Neural cell (in vitro differentiated cells): ENCODE data around the gene CARD18.

Experiments
- EP300 ChIP-seq: fragments of 450-650 bp; conservative IDR thresholded peaks from 2 replicates; pipeline ENCODE4 v1.6.1; 2014; ENCODE audit warnings: antibody characterized with exemption, mild to moderate bottlenecking, moderate library complexity; ENCODE audit not compliant: poor library complexity, severe bottlenecking
- EZH2 ChIP-seq: fragments of 200-600, 300-800 bp; shearing (Covaris generic), sonication (generic); IDR thresholded peaks from 2 replicates; pipeline ENCODE4 v1.6.1; 2014; ENCODE audit warnings: antibody characterized with exemption, low read length, borderline replicate concordance, mild to moderate bottlenecking; ENCODE audit not compliant: insufficient read depth, poor library complexity, severe bottlenecking
- POLR2AphosphoS5 ChIP-seq: IDR thresholded peaks from 2 replicates; pipeline ENCODE4 v1.6.1; 2012
- SMC3 ChIP-seq: fragments of 450-650 bp; conservative IDR thresholded peaks from 2 replicates; pipeline ENCODE4 v1.6.1; 2014; ENCODE audit warnings: antibody characterized with exemption, mild to moderate bottlenecking, moderate library complexity; ENCODE audit not compliant: poor library complexity
- TAF1 ChIP-seq: IDR thresholded peaks from 2 replicates; pipeline ENCODE4 v1.6.1; 2012; ENCODE audit warnings: low read depth
- TF ChIP-seq, protein P1 (sequence below): fragments of 450-650 bp; IDR thresholded peaks from 2 replicates; pipeline ENCODE4 v1.5.1; 2014; ENCODE audit warnings: antibody characterized with exemption, mild to moderate bottlenecking, moderate library complexity; ENCODE audit not compliant: poor library complexity, severe bottlenecking
- TF ChIP-seq, protein P2 (sequence below): IDR thresholded peaks from 2 replicates; pipeline ENCODE4 v1.6.1; 2012; ENCODE audit warnings: borderline replicate concordance

DNA sequence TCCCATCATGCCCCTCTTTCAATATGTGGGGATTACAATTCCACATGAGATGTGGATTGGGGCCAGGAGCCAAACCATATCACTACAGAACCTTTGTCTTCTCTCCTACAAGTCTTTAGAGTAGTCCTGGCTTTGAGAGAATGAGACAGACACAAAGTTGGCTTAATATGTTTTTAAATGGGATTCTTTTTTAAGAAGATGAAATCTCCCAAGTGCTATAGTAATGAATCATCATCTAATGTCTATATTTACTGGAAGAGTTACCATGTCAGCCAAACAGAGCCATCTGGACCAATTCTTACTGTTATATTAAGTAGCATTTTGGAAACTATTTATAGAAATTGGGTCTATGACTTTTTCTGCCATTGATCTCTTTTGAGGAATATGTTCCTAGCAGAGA lies 38.1 kb upstream of the CARD18 start:
- TF ChIP-seq EP300 (no peak), SMC3 (no peak), POLR2AphosphoS5 (no peak), TAF1 (no peak), EZH2 (no peak)
- TF ChIP-seq, protein P1, sequence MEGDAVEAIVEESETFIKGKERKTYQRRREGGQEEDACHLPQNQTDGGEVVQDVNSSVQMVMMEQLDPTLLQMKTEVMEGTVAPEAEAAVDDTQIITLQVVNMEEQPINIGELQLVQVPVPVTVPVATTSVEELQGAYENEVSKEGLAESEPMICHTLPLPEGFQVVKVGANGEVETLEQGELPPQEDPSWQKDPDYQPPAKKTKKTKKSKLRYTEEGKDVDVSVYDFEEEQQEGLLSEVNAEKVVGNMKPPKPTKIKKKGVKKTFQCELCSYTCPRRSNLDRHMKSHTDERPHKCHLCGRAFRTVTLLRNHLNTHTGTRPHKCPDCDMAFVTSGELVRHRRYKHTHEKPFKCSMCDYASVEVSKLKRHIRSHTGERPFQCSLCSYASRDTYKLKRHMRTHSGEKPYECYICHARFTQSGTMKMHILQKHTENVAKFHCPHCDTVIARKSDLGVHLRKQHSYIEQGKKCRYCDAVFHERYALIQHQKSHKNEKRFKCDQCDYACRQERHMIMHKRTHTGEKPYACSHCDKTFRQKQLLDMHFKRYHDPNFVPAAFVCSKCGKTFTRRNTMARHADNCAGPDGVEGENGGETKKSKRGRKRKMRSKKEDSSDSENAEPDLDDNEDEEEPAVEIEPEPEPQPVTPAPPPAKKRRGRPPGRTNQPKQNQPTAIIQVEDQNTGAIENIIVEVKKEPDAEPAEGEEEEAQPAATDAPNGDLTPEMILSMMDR, result no peak
- TF ChIP-seq, protein P2, sequence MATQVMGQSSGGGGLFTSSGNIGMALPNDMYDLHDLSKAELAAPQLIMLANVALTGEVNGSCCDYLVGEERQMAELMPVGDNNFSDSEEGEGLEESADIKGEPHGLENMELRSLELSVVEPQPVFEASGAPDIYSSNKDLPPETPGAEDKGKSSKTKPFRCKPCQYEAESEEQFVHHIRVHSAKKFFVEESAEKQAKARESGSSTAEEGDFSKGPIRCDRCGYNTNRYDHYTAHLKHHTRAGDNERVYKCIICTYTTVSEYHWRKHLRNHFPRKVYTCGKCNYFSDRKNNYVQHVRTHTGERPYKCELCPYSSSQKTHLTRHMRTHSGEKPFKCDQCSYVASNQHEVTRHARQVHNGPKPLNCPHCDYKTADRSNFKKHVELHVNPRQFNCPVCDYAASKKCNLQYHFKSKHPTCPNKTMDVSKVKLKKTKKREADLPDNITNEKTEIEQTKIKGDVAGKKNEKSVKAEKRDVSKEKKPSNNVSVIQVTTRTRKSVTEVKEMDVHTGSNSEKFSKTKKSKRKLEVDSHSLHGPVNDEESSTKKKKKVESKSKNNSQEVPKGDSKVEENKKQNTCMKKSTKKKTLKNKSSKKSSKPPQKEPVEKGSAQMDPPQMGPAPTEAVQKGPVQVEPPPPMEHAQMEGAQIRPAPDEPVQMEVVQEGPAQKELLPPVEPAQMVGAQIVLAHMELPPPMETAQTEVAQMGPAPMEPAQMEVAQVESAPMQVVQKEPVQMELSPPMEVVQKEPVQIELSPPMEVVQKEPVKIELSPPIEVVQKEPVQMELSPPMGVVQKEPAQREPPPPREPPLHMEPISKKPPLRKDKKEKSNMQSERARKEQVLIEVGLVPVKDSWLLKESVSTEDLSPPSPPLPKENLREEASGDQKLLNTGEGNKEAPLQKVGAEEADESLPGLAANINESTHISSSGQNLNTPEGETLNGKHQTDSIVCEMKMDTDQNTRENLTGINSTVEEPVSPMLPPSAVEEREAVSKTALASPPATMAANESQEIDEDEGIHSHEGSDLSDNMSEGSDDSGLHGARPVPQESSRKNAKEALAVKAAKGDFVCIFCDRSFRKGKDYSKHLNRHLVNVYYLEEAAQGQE, result no peak
